Testis (tissue), 2 donors: ENCODE data around the gene RNASEL.

Experiments used
- POLR2A ChIP-seq: fragments of 450-650 bp; IDR thresholded peaks from one replicate; pipeline ENCODE4 v1.6.1; 2017; ENCODE audit warnings: antibody characterized with exemption, mild to moderate bottlenecking, moderate library complexity
- TF ChIP-seq, protein P1 (sequence below), 3 experiments: fragments of 450-650 bp in 2 of 3; fragments of 200-600 bp in 1 of 3; sonication (generic) in 1 of 3; IDR thresholded peaks; one replicate each; pipeline ENCODE4 v1.5.1; 2016 to 2019; ENCODE audit warnings: antibody characterized with exemption in 3 of 3, mild to moderate bottlenecking in 2 of 3, moderate library complexity in 1 of 3

DNA sequence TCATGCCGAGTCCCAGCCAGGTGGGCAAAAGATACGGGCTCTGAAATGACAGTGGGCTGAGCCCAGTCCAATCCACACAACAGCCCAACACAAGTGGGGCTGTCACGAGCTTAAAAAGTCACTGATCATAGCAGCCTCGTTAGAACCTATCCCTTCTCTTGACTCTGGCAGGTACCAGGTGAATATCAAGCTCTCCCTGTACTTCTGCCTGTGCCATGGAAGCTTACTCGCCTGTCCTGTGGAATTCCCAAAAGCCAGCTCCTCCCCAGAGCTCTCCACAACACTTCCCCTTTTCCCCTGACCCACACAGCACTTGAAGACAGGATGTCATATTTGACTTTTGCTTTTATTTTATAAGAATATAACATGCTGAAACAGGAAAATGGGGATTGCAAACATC, 9.2 kb upstream of the RNASEL start:
- TF ChIP-seq, protein P1, sequence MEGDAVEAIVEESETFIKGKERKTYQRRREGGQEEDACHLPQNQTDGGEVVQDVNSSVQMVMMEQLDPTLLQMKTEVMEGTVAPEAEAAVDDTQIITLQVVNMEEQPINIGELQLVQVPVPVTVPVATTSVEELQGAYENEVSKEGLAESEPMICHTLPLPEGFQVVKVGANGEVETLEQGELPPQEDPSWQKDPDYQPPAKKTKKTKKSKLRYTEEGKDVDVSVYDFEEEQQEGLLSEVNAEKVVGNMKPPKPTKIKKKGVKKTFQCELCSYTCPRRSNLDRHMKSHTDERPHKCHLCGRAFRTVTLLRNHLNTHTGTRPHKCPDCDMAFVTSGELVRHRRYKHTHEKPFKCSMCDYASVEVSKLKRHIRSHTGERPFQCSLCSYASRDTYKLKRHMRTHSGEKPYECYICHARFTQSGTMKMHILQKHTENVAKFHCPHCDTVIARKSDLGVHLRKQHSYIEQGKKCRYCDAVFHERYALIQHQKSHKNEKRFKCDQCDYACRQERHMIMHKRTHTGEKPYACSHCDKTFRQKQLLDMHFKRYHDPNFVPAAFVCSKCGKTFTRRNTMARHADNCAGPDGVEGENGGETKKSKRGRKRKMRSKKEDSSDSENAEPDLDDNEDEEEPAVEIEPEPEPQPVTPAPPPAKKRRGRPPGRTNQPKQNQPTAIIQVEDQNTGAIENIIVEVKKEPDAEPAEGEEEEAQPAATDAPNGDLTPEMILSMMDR (IDR thresholded peaks at IDR 0.05): no peak
- no peak for TF ChIP-seq POLR2A
